Measurements from ENCODE around the gene ADTRP. TPM values are rescaled to one million over a fixed set of nuclear protein-coding genes. Genes with fewer than 3 reads are reported as not detected.

ADTRP gene
- total RNA-seq, 1 donor from 2014 or later: 0.33 TPM

GRCh38 chr6:11714116-11714797, 64.3 kb downstream of the ADTRP start:
- Histone ChIP-seq H3K4me3 (no peak overlapping the region), H3K27ac (replicated peaks) (no peak overlapping the region), H3K27me3 (ENCODE audit: low read depth) (no peaks in the 10 kb centered on the region), H3K4me1 (peaks cover 31% of the 10 kb centered on the region), H3K9me3 (replicated peaks) (no peaks in the 10 kb centered on the region), H3K36me3 (no peaks in the 10 kb centered on the region)
- no peak for DNase-seq
- TF ChIP-seq CTCF (IDR thresholded peaks at IDR 0.05; ENCODE audit: borderline replicate concordance): no peak
- intact Hi-C loops (cut with micrococcal nuclease): no loop called here

GRCh38 chr6:11712760-11713159, 65.8 kb downstream of the ADTRP start:
- Histone ChIP-seq H3K4me3 (no peak overlapping the region), H3K36me3 (no peaks in the 10 kb centered on the region), H3K27me3 (ENCODE audit: low read depth) (no peaks in the 10 kb centered on the region), H3K4me1 (peaks cover 31% of the 10 kb centered on the region), H3K9me3 (replicated peaks) (no peaks in the 10 kb centered on the region), H3K27ac (replicated peaks) (peak overlapping the region; percentile 38)
- intact Hi-C loops (cut with micrococcal nuclease): no loop called here
- DNase-seq: no peak
- no peak for TF ChIP-seq CTCF (IDR thresholded peaks at IDR 0.05; ENCODE audit: borderline replicate concordance)

- H3K4me1 ChIP-seq: peaks cover 31% of the 10 kb centered on the region
- intact Hi-C loops (cut with micrococcal nuclease): no loop called here
- no peaks in the 10 kb centered on the region for H3K36me3 ChIP-seq
- H3K4me3 ChIP-seq: no peak overlapping the region
- H3K9me3 ChIP-seq (replicated peaks): no peaks in the 10 kb centered on the region
- H3K27me3 ChIP-seq (ENCODE audit: low read depth): no peaks in the 10 kb centered on the region
- H3K27ac ChIP-seq (replicated peaks): peak overlapping the region; percentile 38
- DNase-seq: no peak
- no peak for TF ChIP-seq CTCF (IDR thresholded peaks at IDR 0.05; ENCODE audit: borderline replicate concordance)
Observed at GRCh38 chr6:11711984-11712711, 66.5 kb downstream of the ADTRP start.

GRCh38 chr6:11711003-11711983, 67.3 kb downstream of the ADTRP start:
- DNase-seq: no peak
- no peak overlapping the region for H3K4me3 ChIP-seq
- no peak overlapping the region for H3K27ac ChIP-seq (replicated peaks)
- TF ChIP-seq CTCF (IDR thresholded peaks at IDR 0.05; ENCODE audit: borderline replicate concordance): no peak
- no peaks in the 10 kb centered on the region for H3K9me3 ChIP-seq (replicated peaks)
- H3K36me3 ChIP-seq: no peaks in the 10 kb centered on the region
- H3K4me1 ChIP-seq: peaks cover 31% of the 10 kb centered on the region
- no peaks in the 10 kb centered on the region for H3K27me3 ChIP-seq (ENCODE audit: low read depth)
- intact Hi-C loops (cut with micrococcal nuclease): no loop called here

GRCh38 chr6:11710311-11710761, 68.3 kb downstream of the ADTRP start:
- no peak for DNase-seq
- intact Hi-C loops (cut with micrococcal nuclease): no loop called here
- Histone ChIP-seq H3K4me3 (no peak overlapping the region), H3K4me1 (peaks cover 31% of the 10 kb centered on the region), H3K27me3 (ENCODE audit: low read depth) (no peaks in the 10 kb centered on the region), H3K9me3 (replicated peaks) (no peaks in the 10 kb centered on the region), H3K27ac (replicated peaks) (no peak overlapping the region), H3K36me3 (no peaks in the 10 kb centered on the region)
- TF ChIP-seq CTCF (IDR thresholded peaks at IDR 0.05; ENCODE audit: borderline replicate concordance): no peak
